Smooth muscle cell (in vitro differentiated cells): ENCODE results near the gene CALN1. TPM values are rescaled to one million over a fixed set of nuclear protein-coding genes. Genes with fewer than 3 reads are reported as not detected.

Experiments
- DNase-seq: peaks from one replicate; lab custom pipeline; 2025; ENCODE audit not compliant: unreplicated experiment; lab: John Stamatoyannopoulos, UW
- H2AFZ ChIP-seq: fragments of 200-600 bp; sonication (generic); 2 replicates; pipeline ENCODE4 v1.6.0; 2016; ENCODE audit warnings: antibody characterized with exemption, low read depth, mild to moderate bottlenecking
- H3F3A ChIP-seq: fragments of 200-600 bp; sonication (generic); 2 replicates; pipeline ENCODE4 v1.6.0; 2017; ENCODE audit warnings: antibody characterized with exemption, low read depth
- H3K27ac ChIP-seq: fragments of 200-600 bp; sonication (generic); 2 replicates; pipeline ENCODE4 v1.5.1; 2016; ENCODE audit warnings: low read depth, mild to moderate bottlenecking
- H3K27me3 ChIP-seq: fragments of 200-600 bp; sonication (generic); 2 replicates; pipeline ENCODE4 v1.6.1; 2016; ENCODE audit warnings: low read depth, mild to moderate bottlenecking
- H3K36me3 ChIP-seq: fragments of 200-600 bp; sonication (generic); 2 replicates; pipeline ENCODE4 v1.5.1; 2016; ENCODE audit warnings: low read depth
- H3K4me1 ChIP-seq: fragments of 200-600 bp; sonication (generic); 2 replicates; pipeline ENCODE4 v1.5.1; 2016; ENCODE audit warnings: low read depth
- H3K4me2 ChIP-seq: fragments of 200-600 bp; sonication (generic); 2 replicates; pipeline ENCODE4 v1.6.0; 2016; ENCODE audit warnings: mild to moderate bottlenecking
- H3K4me3 ChIP-seq: fragments of 200-600 bp; sonication (generic); 2 replicates; pipeline ENCODE4 v1.5.1; 2016; ENCODE audit warnings: mild to moderate bottlenecking
- H3K79me2 ChIP-seq: fragments of 200-600 bp; sonication (generic); 2 replicates; pipeline ENCODE4 v1.6.0; 2016; ENCODE audit warnings: low read depth, mild to moderate bottlenecking
- H3K9ac ChIP-seq: fragments of 200-600 bp; sonication (generic); 2 replicates; pipeline ENCODE4 v1.6.0; 2016; ENCODE audit warnings: low read depth
- H3K9me3 ChIP-seq: fragments of 200-600 bp; sonication (generic); replicated peaks from 2 replicates; pipeline ENCODE4 v1.5.1; 2016; ENCODE audit warnings: low read depth
- H4K20me1 ChIP-seq: fragments of 200-600 bp; sonication (generic); 2 replicates; pipeline ENCODE4 v1.6.0; 2016; ENCODE audit warnings: low read depth
- WGBS: methylation state at CpG from one replicate; pipeline ENCODE4 v1.1.7; 2016; ENCODE audit warnings: low lambda C conversion rate; 5-methylcytosine and 5-hydroxymethylcytosine counted together
- polyA plus RNA-seq: library from polyadenylated mRNA; unstranded; fragments of >200 nt; fragmentation: Nextera tagmentation; extraction: Ambion mirVana; gene quantifications from 2 replicates; pipeline ENCODE4 v1.2.1, GENCODE V29; 2016
- total RNA-seq: library from RNA; depleted of rRNA; stranded (reverse); fragments of >200 nt; gene quantifications from 2 replicates; pipeline ENCODE4 v1.2.3, GENCODE V29; 2014
- TF ChIP-seq, protein P1 (sequence below): fragments of 200-600 bp; sonication (generic); IDR thresholded peaks from 2 replicates; pipeline ENCODE4 v1.5.1; 2017; ENCODE audit warnings: borderline replicate concordance, mild to moderate bottlenecking, antibody characterized with exemption; ENCODE audit not compliant: insufficient read depth, poor library complexity, severe bottlenecking

The CALN1 gene
- total and polyA plus RNA-seq, 2 experiments from 2014 or later = not detected

DNA sequence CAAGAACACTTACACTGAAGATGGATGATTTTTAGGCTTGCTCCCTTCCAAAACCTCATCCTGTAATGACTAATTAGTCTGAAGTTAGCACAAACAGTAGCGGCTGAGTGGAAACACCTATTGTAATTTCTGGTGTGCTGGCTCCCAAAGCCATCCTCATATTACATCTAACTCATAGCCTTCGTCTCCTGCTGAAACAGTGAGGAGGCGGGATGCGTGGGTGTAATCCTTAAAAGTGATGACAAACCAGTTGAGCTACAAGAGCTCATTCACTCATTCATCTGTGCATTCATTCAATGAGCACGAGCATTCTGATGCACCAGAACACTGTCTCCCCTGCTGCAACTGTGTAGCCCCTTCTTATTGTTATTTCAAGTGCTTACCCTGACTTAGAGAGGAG lies 235.3 kb downstream of the CALN1 start:
- Histone ChIP-seq H2AFZ (no peak overlapping the region), H3K79me2 (no peaks in the 10 kb centered on the region), H4K20me1 (no peaks in the 10 kb centered on the region), H3K36me3 (no peaks in the 10 kb centered on the region), H3F3A (no peaks in the 10 kb centered on the region), H3K9ac (no peak overlapping the region), H3K4me1 (no peaks in the 10 kb centered on the region), H3K9me3 (no peaks in the 10 kb centered on the region), H3K4me3 (no peak overlapping the region), H3K4me2 (no peak overlapping the region), H3K27me3 (no peaks in the 10 kb centered on the region), H3K27ac (no peak overlapping the region)
- no peak for DNase-seq
- TF ChIP-seq, protein P1, sequence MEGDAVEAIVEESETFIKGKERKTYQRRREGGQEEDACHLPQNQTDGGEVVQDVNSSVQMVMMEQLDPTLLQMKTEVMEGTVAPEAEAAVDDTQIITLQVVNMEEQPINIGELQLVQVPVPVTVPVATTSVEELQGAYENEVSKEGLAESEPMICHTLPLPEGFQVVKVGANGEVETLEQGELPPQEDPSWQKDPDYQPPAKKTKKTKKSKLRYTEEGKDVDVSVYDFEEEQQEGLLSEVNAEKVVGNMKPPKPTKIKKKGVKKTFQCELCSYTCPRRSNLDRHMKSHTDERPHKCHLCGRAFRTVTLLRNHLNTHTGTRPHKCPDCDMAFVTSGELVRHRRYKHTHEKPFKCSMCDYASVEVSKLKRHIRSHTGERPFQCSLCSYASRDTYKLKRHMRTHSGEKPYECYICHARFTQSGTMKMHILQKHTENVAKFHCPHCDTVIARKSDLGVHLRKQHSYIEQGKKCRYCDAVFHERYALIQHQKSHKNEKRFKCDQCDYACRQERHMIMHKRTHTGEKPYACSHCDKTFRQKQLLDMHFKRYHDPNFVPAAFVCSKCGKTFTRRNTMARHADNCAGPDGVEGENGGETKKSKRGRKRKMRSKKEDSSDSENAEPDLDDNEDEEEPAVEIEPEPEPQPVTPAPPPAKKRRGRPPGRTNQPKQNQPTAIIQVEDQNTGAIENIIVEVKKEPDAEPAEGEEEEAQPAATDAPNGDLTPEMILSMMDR = no peak
- WGBS = 89% methylated on average over 5 of the region's 5 CpGs

DNA sequence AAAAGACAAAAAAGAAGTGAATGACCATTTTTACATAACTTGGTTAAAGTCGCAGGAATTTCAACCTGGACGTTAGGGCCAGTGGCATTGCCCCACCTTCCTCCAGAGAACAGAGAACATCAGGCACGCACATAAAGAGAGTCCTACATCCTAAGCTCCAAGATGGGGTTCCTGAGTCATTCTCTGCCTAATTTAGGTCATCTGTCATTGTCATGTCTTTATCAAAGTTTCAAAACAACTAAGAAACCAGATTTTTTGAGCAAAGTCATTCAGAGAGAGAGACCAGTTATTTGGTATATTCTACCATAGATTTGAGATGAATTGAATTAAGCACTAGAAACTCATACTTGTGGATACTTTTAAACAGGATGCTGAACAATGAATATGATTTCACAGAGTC lies 241.7 kb downstream of the CALN1 start:
- Histone ChIP-seq H3K79me2 (no peaks in the 10 kb centered on the region), H3K27me3 (no peaks in the 10 kb centered on the region), H3K4me3 (no peak overlapping the region), H3K4me1 (no peaks in the 10 kb centered on the region), H3K4me2 (no peak overlapping the region), H3K9ac (no peak overlapping the region), H4K20me1 (no peaks in the 10 kb centered on the region), H3F3A (no peaks in the 10 kb centered on the region), H2AFZ (no peak overlapping the region), H3K27ac (no peak overlapping the region), H3K36me3 (no peaks in the 10 kb centered on the region), H3K9me3 (no peaks in the 10 kb centered on the region)
- no peak for DNase-seq
- 89% methylated on average over 3 of the region's 3 CpGs for WGBS
- TF ChIP-seq, protein P1 = no peak

DNA sequence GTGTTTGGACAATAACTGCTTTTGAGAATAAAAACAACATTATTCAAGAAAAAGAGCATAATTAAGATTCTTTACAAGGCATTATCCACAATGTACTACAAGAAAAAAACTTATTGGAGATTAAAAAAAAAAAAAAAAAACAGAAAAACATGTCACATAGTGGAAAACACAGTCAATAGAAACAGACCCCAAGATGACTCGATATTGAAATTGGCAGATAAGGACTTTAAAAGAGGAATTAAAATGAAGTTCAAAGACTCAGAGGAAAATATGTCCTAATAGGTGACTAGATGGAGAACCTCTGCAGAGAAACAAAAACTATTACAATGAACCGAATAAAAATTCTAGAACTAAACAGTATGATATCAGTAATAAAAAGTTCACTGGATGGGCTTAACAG lies 248.9 kb downstream of the CALN1 start:
- H3K27ac ChIP-seq = no peak overlapping the region
- H3K4me3 ChIP-seq = no peak overlapping the region
- H3K4me1 ChIP-seq = no peaks in the 10 kb centered on the region
- H4K20me1 ChIP-seq = no peaks in the 10 kb centered on the region
- 89% methylated on average over 2 of the region's 2 CpGs for WGBS
- TF ChIP-seq, protein P1 = no peak
- H3K9me3 ChIP-seq = peaks cover 4% of the 10 kb centered on the region
- no peaks in the 10 kb centered on the region for H3F3A ChIP-seq
- no peak for DNase-seq
- H3K9ac ChIP-seq = no peak overlapping the region
- no peaks in the 10 kb centered on the region for H3K79me2 ChIP-seq
- H3K27me3 ChIP-seq = no peaks in the 10 kb centered on the region
- H2AFZ ChIP-seq = no peak overlapping the region
- no peaks in the 10 kb centered on the region for H3K36me3 ChIP-seq
- no peak overlapping the region for H3K4me2 ChIP-seq

DNA sequence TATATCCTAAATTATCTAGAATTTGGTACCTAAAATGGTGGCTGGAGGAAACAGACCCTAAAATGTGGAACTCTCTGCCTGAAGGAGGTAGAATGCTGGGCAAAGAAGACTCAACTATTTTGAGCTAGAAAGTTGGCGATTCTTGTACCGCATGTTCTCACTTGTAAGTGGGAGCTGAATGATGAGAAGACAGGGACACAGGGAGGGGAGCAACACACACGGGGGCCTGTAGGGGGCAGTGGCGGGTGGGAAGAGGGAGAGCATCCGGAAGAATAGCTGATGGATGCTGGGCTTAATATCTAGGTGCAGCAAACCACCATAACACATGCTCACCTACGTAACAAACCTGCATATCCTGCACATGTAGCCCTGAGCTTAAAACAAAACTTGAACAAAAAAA lies 250.6 kb downstream of the CALN1 start:
- no peaks in the 10 kb centered on the region for H3K36me3 ChIP-seq

More for the DNA sequence above, 250.6 kb downstream of the CALN1 start:
- Histone ChIP-seq H3K79me2 (no peaks in the 10 kb centered on the region), H3K9me3 (peaks cover 4% of the 10 kb centered on the region), H3K9ac (no peak overlapping the region), H2AFZ (no peak overlapping the region), H3K4me3 (no peak overlapping the region), H3F3A (no peaks in the 10 kb centered on the region), H3K27me3 (no peaks in the 10 kb centered on the region), H3K4me1 (no peaks in the 10 kb centered on the region), H3K27ac (no peak overlapping the region), H4K20me1 (no peaks in the 10 kb centered on the region), H3K4me2 (no peak overlapping the region)
- no peak for DNase-seq
- TF ChIP-seq, protein P1 = peak; percentile 8
- 57% methylated on average over 6 of the region's 6 CpGs for WGBS
